ENCODE data around the gene MED29. TPM values are rescaled to one million over a fixed set of nuclear protein-coding genes. Genes with fewer than 3 reads are reported as not detected.

The MED29 gene
- total RNA-seq, 1 experiment from 2014 or later, result 32.0 TPM

GRCh38 chr19:39411081-39411831 is 20.1 kb downstream of the MED29 start:
- Histone ChIP-seq H4K20me1 (ENCODE audit: insufficient read depth) (peaks cover 5% of the 10 kb centered on the region; the same call in 1 of the 2 replicates), H3K79me2 (ENCODE audit: insufficient read depth, low read length) (peaks cover 26% of the 10 kb centered on the region), H3K4me3 (replicated peaks in 1 of 2; ENCODE audit: low read depth in 1 of 2, low read length in 2 of 2) (peak overlapping the region; percentile 90 to 98), H3K36me3 (ENCODE audit: control insufficient read depth in 1 of 2, insufficient read depth in 2 of 2, low read length in 2 of 2) (peaks cover 2 to 12% of the 10 kb centered on the region in 2 experiments; a peak in 1 of 4 replicates), H2AFZ (ENCODE audit: low read depth, low read length, poor library complexity, severe bottlenecking) (no peak overlapping the region), H3K9ac (ENCODE audit: low read length) (peak overlapping the region; percentile 97), H3K4me2 (ENCODE audit: low read length) (peak overlapping the region; percentile 92), H3K27me3 (ENCODE audit: insufficient read depth, low read length) (no peaks in the 10 kb centered on the region), H3K9me3 (ENCODE audit: control insufficient read depth in 1 of 2, insufficient read depth in 1 of 2, low read depth in 1 of 2, low read length in 2 of 2) (no peaks in the 10 kb centered on the region), H3K27ac (ENCODE audit: low read depth, low read length) (peak overlapping the region; percentile 100), H3K4me1 (ENCODE audit: control insufficient read depth in 1 of 2, insufficient read depth in 2 of 2, low read length in 2 of 2) (peaks cover 33 to 67% of the 10 kb centered on the region in 2 experiments), H3K9me2 (ENCODE audit: insufficient read depth) (no peaks in the 10 kb centered on the region)
- ChIA-PET RAD21 (ENCODE audit: low non-redundant PET in 1 of 2, low total read pairs in 2 of 2, uncharacterized antibody in 2 of 2, unreplicated experiment in 2 of 2) (interaction anchor here (1.4 to 1.9 kb wide), 3 partner anchors 9 to 14 kb away, joined by 4 to 21 read pairs (median 14); no protein-coding TSS in a partner anchor), CTCF (interaction anchor here (1.0 to 2.0 kb wide), 4 partner anchors 9 to 69 kb away, joined by 3 to 51 read pairs (median 6); partner anchors contain the start of genes MED29, PAF1 and SAMD4B), POLR2A (interaction anchor here (1.1 to 2.3 kb wide), 4 partner anchors 9 to 24 kb away, joined by 7 to 35 read pairs (median 10); partner anchors contain the start of genes MED29, PAF1 and RPS16)
- intact Hi-C loops (cut with micrococcal nuclease), result loop anchor here (1.0 to 5.0 kb wide), 3 partner anchors 9 to 69 kb away; partner anchors contain the start of gene SAMD4B
- ATAC-seq, result no peak
- DNase-seq (ENCODE audit: low read depth, low spot score), result no peak
- BruUV-seq (replicated peaks), result no TSS peak
- peak; percentile 46; the same call in 1 of the 2 replicates for TF ChIP-seq POLR2AphosphoS5 (IDR thresholded peaks at IDR 0.05; ENCODE audit: low read depth, low read length)
- TF ChIP-seq REST (IDR thresholded peaks at IDR 0.05; ENCODE audit: low read depth), result no peak
